ENCODE measurements around the gene HNRNPF.

HNRNPF gene

DNA sequence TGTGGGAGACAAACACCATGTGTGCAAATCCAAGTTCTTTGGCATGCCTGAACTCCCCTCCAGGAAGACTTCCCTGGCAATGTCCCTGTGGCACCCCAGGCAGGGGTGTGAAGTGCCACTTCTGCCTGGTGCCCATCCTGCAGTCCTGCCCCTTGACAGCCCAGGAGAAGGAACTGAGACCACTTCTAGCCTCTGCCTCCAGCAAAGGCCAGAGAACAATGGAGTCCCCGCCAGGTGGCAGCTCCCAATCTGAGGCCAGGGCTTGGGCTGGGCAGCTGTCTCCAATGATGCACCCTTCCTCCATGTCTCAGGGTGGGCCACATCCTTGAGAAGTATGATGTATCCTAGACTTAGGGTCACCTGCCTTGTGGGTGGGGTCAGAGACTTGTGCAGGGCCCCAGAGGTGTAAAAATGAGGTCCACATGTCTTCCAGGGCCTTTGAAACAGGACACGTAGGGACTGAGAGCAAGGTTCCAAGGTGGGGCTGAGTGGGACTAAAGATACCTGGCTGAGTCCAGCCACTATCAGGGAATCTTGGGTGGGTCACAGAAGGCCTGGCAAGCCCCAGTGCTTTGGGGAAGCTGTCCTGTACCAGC, 32.1 kb downstream of the HNRNPF start:
- no peak for DNase-seq (ENCODE audit: low spot score)

DNA sequence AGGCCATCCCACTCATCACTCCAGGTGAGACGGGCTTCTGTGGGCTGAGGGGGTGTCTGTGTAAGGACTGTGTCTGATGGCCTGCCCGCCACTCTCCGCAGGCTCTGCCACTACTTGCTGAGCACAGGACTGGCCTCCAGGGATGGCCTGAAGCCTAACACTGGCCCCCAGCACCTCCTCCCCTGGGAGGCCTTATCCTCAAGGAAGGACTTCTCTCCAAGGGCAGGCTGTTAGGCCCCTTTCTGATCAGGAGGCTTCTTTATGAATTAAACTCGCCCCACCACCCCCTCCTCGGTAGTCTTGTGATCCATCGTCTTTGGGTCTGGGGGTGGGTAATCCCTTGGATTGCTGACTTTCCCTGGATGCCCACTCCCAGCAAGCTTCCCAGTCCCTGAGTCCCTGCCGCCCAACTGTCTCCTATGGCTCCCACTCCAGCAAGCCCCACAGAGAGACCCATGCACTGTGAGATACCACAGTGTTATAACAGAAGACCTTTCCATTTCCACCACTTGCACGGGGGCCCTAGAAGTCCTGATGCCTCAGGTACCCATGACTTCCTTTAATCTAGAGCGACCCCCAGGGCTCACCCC, 32.8 kb downstream of the HNRNPF start:
- DNase-seq (ENCODE audit: low spot score): no peak

DNA sequence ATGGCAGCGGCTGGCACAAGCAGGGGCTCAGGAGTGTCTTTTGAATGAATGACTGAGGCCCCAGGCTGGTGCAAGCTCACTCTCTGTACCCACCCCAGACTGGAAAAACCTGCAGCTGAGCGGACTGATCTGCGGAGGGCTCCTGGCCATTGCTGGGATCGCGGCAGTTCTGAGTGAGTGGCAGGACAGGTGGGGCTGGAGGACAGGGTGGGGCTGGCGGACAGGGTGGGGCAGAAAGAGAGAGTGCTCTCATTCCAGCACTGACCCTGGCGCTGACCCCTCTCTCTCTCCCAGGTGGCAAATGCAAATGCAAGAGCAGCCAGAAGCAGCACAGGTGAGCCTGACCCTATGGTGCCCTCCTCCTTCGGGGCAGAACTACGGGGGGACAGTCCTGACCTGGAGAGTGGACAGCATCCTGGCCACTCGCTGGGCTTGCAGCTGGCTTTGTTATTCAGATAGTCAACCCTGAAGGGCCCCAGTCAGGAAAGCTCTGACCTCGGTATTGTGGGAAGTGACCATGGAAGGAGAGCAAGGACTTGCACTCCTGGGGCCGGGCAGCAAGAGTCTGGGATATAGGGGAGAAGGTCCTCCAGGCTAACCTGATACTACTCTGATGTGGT, 33.5 kb downstream of the HNRNPF start:
- DNase-seq (ENCODE audit: low spot score): no peak

GRCh38 chr10:43374194-43374593, 34.8 kb downstream of the HNRNPF start:
- DNase-seq (ENCODE audit: low spot score): no peak

- DNase-seq (ENCODE audit: low spot score): no peak
Measured at GRCh38 chr10:43373461-43373860, 35.5 kb downstream of the HNRNPF start.

DNA sequence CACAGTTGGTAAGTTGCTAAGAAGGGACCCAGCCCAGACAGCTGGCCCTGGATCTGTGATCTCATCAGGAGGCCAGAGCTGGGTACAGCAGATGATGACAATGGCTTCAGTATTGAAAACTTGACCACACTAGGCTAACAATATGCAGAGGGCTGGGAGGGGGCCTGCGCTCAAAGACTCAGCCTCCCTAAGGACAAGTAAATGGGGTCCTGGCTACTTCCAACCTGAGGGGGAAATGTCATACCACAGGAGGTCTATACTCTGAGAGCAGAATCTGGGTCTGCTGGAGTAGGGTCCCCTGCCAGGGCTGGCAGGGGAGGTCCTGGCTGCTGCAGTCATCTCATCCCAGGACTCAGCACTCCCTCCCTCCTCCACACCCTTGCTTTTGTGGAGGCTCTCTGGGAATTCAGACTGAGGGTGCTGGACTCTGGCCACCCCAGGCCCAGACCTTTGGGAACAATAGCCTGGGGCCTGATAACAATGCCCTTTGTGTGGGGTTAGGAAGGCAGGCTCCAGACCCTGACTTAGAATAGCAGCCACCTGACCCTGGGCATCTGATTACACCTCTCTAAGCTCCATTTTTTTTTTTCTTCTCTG, 36.1 kb downstream of the HNRNPF start:
- DNase-seq (ENCODE audit: low spot score): no peak

- no peak for DNase-seq (ENCODE audit: low spot score)
Measured at GRCh38 chr10:43371418-43371817, 37.6 kb downstream of the HNRNPF start, which contains the start of gene FXYD4. TSS of gene FXYD4 (plus strand) at chr10:43371636. CDS start at chr10:43373747, 2,111 bp downstream.

- no peak for DNase-seq (ENCODE audit: low spot score)
Measured at GRCh38 chr10:43370671-43371215, 38.2 kb downstream of the HNRNPF start.

DNA sequence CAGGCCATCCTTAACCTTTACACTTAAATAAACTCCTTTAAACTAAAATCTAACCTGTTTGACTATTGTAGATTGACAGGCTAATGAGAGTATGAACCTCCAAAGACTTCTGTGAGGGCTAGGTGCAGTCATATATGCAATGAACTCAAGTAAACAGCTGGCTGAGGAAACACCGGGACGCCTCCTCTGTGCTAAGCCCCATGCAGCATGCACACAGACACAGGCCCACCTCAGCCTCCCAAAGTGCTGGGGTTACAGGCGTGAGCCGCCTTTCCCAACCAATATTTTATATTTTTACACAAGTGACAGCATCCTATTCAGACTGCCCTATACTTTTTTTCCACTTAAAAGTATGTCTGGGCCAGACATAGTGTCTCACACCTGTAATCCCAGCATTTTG, 39.1 kb downstream of the HNRNPF start:
- DNase-seq (ENCODE audit: low spot score): no peak

DNA sequence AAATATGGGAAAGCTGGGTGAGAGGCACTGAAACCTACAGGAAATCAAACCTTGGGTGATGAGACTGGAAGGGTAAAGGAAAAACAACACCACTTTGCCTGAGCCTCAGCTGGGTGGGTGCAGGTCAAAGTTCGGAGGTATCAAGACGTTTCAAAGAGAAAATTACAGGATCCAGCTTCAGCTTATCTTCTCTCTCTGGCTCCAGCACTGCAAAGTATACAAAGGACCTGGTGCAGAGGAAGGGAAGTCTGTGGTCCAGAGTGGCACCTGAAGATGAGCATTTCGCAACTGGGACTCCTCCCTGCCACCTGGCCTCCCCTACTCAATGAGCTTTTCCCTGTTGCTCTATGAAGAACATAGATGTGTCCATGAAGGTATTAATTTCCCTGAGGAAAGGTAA, 44.0 kb downstream of the HNRNPF start:
- no peak for DNase-seq (ENCODE audit: low spot score)

DNA sequence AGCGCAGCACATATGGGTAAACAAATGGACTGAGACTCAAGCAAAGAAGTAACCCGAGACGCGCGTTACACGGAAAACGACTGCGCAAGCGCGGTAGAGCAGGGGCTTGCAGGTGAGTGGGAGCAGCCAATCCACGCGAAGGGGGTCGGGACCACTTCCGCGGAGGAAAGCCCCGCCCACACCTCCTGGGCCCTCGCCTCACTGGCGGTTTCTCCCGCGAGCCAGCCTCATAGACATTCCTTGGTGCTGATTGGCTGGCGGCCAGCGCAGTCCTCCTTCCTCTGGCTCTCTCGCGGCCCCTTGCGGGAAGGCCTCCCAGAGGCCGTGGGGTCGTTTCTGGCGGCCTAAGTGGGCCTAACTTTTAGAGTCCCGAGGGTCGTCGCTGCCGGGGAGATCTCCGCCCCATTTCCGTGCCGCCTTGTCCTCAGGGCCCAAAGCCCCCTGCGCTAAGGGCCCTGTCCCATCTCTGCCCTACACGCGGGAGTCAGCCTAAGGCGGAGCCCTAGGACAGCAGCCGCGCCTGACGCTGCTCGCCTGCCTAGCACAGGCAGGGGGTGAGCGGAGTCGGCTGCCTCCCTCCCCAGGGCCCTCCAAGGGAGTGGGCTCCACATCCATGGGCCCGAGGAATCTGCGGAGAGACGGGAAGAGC, 46.7 kb downstream of the HNRNPF start:
- DNase-seq (ENCODE audit: low spot score): peak; percentile 89

- DNase-seq (ENCODE audit: low spot score): no peak
Measured at GRCh38 chr10:43361547-43362190, 47.3 kb downstream of the HNRNPF start.

DNA sequence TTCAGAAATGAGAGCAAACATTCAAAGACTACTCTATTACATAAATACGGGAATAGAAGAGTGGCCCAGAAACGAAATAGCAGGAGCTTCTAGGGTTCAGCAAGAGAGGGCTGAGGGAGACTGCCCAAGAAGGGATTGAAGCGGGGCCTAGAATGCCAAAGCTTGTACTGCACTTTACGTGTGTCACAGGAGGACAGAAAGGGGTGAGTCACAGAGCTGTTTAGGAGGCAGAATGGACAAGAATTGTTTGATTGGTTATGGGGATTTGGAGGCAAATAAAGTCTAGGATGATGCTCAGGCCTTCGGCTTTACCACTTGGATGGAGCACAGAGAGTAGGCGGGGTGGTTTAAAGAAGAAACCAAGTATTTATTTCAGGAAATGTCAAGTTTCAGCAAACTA, 48.9 kb downstream of the HNRNPF start:
- no peak for DNase-seq (ENCODE audit: low spot score)

DNA sequence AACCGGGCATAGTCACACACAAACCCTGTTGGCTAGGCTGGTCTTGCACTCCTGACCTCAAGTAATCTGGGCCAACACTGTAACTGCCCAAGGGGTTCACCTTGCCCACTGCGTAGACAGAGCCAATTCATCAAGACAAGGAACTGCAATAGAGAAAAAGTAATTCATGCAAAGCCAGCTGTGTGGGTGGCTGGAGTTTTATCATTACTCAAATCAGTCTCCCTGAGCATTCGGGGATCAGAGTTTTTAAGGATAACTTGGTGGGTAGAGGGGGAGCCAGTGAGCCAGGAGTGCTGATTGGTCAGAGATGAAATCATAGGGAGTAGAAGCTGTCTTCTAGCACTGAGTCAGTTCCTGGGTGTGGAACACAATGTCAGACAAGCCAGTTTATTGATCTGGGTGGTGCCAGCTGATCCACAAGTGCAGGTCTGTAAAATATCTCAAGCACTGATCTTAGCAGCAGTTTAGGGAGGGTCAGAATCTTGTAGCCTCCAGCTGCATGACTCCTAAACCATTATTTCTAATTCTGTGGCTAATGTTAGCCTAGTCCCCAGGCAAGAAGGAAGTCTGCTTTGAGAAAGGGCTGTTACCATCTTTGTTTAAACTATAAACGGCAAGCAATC, 53.1 kb downstream of the HNRNPF start:
- no peak for DNase-seq (ENCODE audit: low spot score)

GRCh38 chr10:43354879-43355380, 54.1 kb downstream of the HNRNPF start:
- DNase-seq (ENCODE audit: low spot score): no peak

- no peak for DNase-seq (ENCODE audit: low spot score)
Measured at GRCh38 chr10:43354330-43354635, 54.7 kb downstream of the HNRNPF start.

- no peak for DNase-seq (ENCODE audit: low spot score)
Measured at GRCh38 chr10:43353495-43354329, 55.3 kb downstream of the HNRNPF start.

DNA sequence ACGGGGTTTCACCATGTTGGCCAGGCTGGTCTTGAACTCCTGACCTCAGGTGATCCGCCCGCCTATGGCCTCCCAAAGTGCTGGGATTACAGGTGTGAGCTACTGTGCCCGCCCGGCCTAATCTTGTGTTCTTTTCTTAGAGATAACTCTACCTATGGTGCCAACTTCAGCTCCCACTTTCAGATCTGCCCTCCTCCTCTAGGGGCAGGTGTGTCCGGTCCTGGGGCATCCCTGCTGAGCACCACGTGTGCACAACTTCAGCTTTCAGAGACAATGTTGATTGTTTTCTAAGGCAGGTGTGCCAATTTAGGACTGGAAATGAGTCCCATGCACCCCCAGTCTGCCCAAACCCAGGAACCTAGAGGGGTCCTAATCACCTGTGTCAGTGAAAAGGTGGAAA, 56.0 kb downstream of the HNRNPF start:
- no peak for DNase-seq (ENCODE audit: low spot score)

DNA sequence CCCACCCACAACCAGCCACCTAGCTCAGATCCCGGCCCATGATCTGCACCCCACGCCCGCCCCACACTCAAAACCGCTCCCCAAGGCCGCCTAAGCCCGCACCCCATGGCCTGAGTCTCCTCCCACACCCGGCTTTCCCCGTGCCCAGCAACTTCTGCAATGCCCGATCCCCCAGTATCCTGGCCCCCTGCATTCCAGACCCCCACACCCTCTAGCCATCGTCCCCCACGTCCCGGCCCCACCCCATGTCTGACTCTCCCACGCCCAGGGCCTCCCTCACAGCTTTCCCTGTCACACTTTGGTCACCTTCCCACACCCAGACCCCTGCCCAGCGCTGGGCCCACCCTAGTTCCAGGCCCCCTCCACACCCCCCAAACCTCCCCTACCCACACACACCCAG, 57.7 kb downstream of the HNRNPF start:
- no peak for DNase-seq (ENCODE audit: low spot score)

DNA sequence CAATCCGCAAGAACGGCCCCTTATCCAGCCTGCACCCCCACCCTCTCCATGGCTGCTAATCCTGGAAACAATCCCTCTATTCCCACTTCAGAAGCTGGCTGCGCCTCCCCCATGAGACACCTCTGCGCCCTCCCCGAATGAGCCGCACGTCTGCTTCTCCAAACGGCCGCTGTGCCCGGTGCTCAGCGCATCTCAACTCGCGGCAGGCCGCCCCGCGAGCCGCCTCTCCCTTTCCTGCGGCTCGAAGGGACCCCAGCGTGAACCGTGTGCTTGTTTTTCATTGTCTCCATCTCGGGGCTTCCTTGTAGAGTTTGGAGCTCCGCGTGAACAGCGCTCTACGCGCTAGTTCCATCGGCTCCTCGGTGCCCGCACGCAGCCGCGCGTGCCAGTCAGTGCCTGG, 58.3 kb downstream of the HNRNPF start:
- DNase-seq (ENCODE audit: low spot score): no peak

GRCh38 chr10:43350156-43350555, 58.8 kb downstream of the HNRNPF start:
- no peak for DNase-seq (ENCODE audit: low spot score)

All from GM03348 (cell line).